ENCODE measurements around the gene CD22. TPM values are rescaled to one million over a fixed set of nuclear protein-coding genes. Genes with fewer than 3 reads are reported as not detected.
"Not testable (repeated sequence)": the region's sequence is repeated elsewhere in the genome, so short reads cannot be mapped to it uniquely, and the experiment has no call there.

CD22 gene
- total and polyA plus RNA-seq, 7 donors = 0.11 to 3.2 (median 0.32) TPM

GRCh38 chr19:35365303-35365702 lies 36.3 kb downstream of the CD22 start:
- Histone ChIP-seq H3K4me1 (no peaks in the 10 kb centered on the region), H3K36me3 (ENCODE audit: insufficient read depth in 1 of 2, low read depth in 1 of 2) (no peaks in the 10 kb centered on the region), H3K27ac (no peak overlapping the region), H3K9me3 (no peaks in the 10 kb centered on the region), H3K4me3 (no peak overlapping the region), H3K27me3 (ENCODE audit: insufficient read depth in 3 of 3, low read length in 2 of 3) (peaks cover 0 to 1% (median 0%) of the 10 kb centered on the region in 3 donors)
- no peak for DNase-seq
- TF ChIP-seq, protein P1, sequence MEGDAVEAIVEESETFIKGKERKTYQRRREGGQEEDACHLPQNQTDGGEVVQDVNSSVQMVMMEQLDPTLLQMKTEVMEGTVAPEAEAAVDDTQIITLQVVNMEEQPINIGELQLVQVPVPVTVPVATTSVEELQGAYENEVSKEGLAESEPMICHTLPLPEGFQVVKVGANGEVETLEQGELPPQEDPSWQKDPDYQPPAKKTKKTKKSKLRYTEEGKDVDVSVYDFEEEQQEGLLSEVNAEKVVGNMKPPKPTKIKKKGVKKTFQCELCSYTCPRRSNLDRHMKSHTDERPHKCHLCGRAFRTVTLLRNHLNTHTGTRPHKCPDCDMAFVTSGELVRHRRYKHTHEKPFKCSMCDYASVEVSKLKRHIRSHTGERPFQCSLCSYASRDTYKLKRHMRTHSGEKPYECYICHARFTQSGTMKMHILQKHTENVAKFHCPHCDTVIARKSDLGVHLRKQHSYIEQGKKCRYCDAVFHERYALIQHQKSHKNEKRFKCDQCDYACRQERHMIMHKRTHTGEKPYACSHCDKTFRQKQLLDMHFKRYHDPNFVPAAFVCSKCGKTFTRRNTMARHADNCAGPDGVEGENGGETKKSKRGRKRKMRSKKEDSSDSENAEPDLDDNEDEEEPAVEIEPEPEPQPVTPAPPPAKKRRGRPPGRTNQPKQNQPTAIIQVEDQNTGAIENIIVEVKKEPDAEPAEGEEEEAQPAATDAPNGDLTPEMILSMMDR (IDR thresholded peaks at IDR 0.05) = no peak
- WGBS, 3 donors = 90 to 91% methylated on average over 4 of the region's 4 CpGs; no CpG with 5 or more reads in 1 of the 3 donors
- ATAC-seq = no peak
- intact Hi-C loops (cut with DNase I) = no loop called here

GRCh38 chr19:35368378-35368777 lies 39.4 kb downstream of the CD22 start:
- TF ChIP-seq, protein P1 (IDR thresholded peaks at IDR 0.05) = no peak
- Histone ChIP-seq H3K36me3 (ENCODE audit: insufficient read depth in 1 of 2, low read depth in 1 of 2) (no peaks in the 10 kb centered on the region), H3K27me3 (ENCODE audit: insufficient read depth in 3 of 3, low read length in 2 of 3) (no peaks in the 10 kb centered on the region), H3K4me1 (no peaks in the 10 kb centered on the region), H3K9me3 (no peaks in the 10 kb centered on the region), H3K27ac (no peak overlapping the region), H3K4me3 (no peak overlapping the region)
- ATAC-seq = no peak
- intact Hi-C loops (cut with DNase I) = no loop called here
- no peak for DNase-seq
- 44 to 48% methylated on average over 1 of the region's 1 CpG; no CpG with 5 or more reads in 1 of the 3 donors for WGBS, 3 donors

GRCh38 chr19:35369522-35369921 lies 40.5 kb downstream of the CD22 start:
- Histone ChIP-seq H3K4me1 (no peaks in the 10 kb centered on the region), H3K9me3 (no peaks in the 10 kb centered on the region), H3K27me3 (ENCODE audit: insufficient read depth in 3 of 3, low read length in 2 of 3) (no peaks in the 10 kb centered on the region), H3K36me3 (ENCODE audit: insufficient read depth in 1 of 2, low read depth in 1 of 2) (no peaks in the 10 kb centered on the region), H3K27ac (no peak overlapping the region), H3K4me3 (no peak overlapping the region)
- intact Hi-C loops (cut with DNase I) = no loop called here
- TF ChIP-seq, protein P1 (IDR thresholded peaks at IDR 0.05) = no peak
- ATAC-seq (no peak), DNase-seq (no peak)

DNA sequence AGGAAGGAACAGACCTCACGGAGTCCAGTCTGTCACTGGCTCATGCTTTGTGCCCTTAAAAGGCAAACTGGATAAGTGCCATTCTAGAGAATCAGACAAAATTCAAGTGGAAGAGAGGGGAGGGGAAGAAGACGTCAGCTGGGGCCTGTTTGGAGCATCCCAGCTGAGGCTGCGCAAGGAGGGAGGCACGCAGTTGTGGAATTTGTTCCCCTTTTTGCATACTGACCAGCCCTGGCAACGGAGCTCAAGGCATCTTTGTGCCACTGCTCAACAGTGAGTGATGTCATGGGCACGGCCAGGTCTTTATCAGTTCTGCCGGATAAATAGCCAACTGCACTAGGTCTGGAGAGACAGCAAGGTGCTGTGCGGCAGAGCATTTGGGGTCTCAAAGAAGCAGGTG lies 41.7 kb downstream of the CD22 start, which contains the start of gene GPR42:
GPR42 (plus strand) TSS at position 347 of the 400 bp plus-strand sequence. CDS start 292 bp downstream, outside the sequence.
- ATAC-seq (no peak), DNase-seq (no peak)
- no peaks in the 10 kb centered on the region for H3K4me1 ChIP-seq
- intact Hi-C loops (cut with DNase I) = no loop called here
- H3K36me3 ChIP-seq (ENCODE audit: insufficient read depth in 1 of 2, low read depth in 1 of 2) = no peaks in the 10 kb centered on the region
- H3K27me3 ChIP-seq (ENCODE audit: insufficient read depth in 3 of 3, low read length in 2 of 3) = no peaks in the 10 kb centered on the region
- H3K4me3 ChIP-seq = no peak within 1 kb of the TSS
- H3K9me3 ChIP-seq = no peaks in the 10 kb centered on the region
- H3K27ac ChIP-seq = no peak within 1 kb of the TSS
- 76 to 84% methylated on average over 5 to 8 of the region's 8 CpGs; no CpG with 5 or more reads in 1 of the 3 donors for WGBS, 3 donors
- TF ChIP-seq, protein P1 (IDR thresholded peaks at IDR 0.05) = no peak

- WGBS, 3 donors = 77 to 86% (median 83%) methylated on average over 7 of the region's 7 CpGs
- intact Hi-C loops (cut with DNase I) = no loop called here
- no peak overlapping the region for H3K4me3 ChIP-seq
- TF ChIP-seq, protein P1 (IDR thresholded peaks at IDR 0.05) = no peak
- no peaks in the 10 kb centered on the region for H3K4me1 ChIP-seq
- ATAC-seq (no peak), DNase-seq (no peak)
- H3K27ac ChIP-seq = no peak overlapping the region
- H3K27me3 ChIP-seq (ENCODE audit: insufficient read depth in 3 of 3, low read length in 2 of 3) = peaks cover 0 to 2% (median 0%) of the 10 kb centered on the region in 3 donors
- no peaks in the 10 kb centered on the region for H3K9me3 ChIP-seq
- no peaks in the 10 kb centered on the region for H3K36me3 ChIP-seq (ENCODE audit: insufficient read depth in 1 of 2, low read depth in 1 of 2)
Measured at GRCh38 chr19:35373492-35373891, 44.5 kb downstream of the CD22 start.

GRCh38 chr19:35374031-35374430 lies 45.0 kb downstream of the CD22 start:
- H3K4me3 ChIP-seq; H3K27ac ChIP-seq; H3K4me1 ChIP-seq; ATAC-seq; H3K36me3 ChIP-seq (ENCODE audit: insufficient read depth in 1 of 2, low read depth in 1 of 2); H3K27me3 ChIP-seq (ENCODE audit: insufficient read depth in 3 of 3, low read length in 2 of 3); DNase-seq; H3K9me3 ChIP-seq: not testable (repeated sequence)
- intact Hi-C loops (cut with DNase I) = loop anchor here in 1 of 2 donors (2.0 kb wide), 1 partner anchor 15 kb away; the partner anchor contains the start of gene FFAR3

All from psoas muscle (tissue), 8 donors.